MCF 10A (cell line): Measurements from ENCODE around the gene FLRT2. TPM values are rescaled to one million over a fixed set of nuclear protein-coding genes. Genes with fewer than 3 reads are reported as not detected.
A peak's percentile ranks its signal among the peaks of the same experiment; 100 is the strongest.

Experiments
- BruUV-seq: library from RNA; stranded (reverse); fragments of 400-500 nt; replicated peaks from 2 replicates; lab custom pipeline; 2021; lab: Mats Ljungman, UMichigan
- CTCF ChIA-PET: fragments of 300-600 bp; sonication (Branson Sonifier 250); formaldehyde crosslinking; extraction: SDS; loops from one replicate; lab custom pipeline; 2021; ENCODE audit warnings: antibody characterized with exemption, inconsistent platforms; lab: Yijun Ruan, JAX
- POLR2A ChIA-PET: fragments of 300-600, 350-650 bp; sonication (Branson Sonifier 250); formaldehyde crosslinking; extraction: SDS; loops from one replicate; lab custom pipeline; 2020; ENCODE audit warnings: antibody characterized with exemption, inconsistent platforms; lab: Yijun Ruan, JAX
- DNase-seq: peaks from one replicate; pipeline ENCODE4 v3.0.0-alpha.2; 2018; ENCODE audit not compliant: unreplicated experiment
- H3K27ac Mint-ChIP-seq: one replicate; pipeline ENCODE4 v1.8.0; 2022; ENCODE audit warnings: mild to moderate bottlenecking, low read depth, mixed read lengths; ENCODE audit not compliant: unreplicated experiment
- H3K27me3 Mint-ChIP-seq: one replicate; pipeline ENCODE4 v1.8.0; 2022; ENCODE audit warnings: mixed read lengths; ENCODE audit not compliant: insufficient read depth, unreplicated experiment
- H3K36me3 Mint-ChIP-seq: one replicate; pipeline ENCODE4 v1.8.0; 2022; ENCODE audit warnings: mild to moderate bottlenecking, moderate library complexity, mixed read lengths; ENCODE audit not compliant: insufficient read depth, unreplicated experiment
- H3K4me1 Mint-ChIP-seq: one replicate; pipeline ENCODE4 v1.8.0; 2022; ENCODE audit warnings: mixed read lengths; ENCODE audit not compliant: insufficient read depth, unreplicated experiment
- H3K4me3 Mint-ChIP-seq: one replicate; pipeline ENCODE4 v1.8.0; 2022; ENCODE audit warnings: mild to moderate bottlenecking, moderate library complexity, mixed read lengths; ENCODE audit not compliant: unreplicated experiment
- H3K9me3 Mint-ChIP-seq: one replicate; pipeline ENCODE4 v1.8.0; 2022; ENCODE audit warnings: mixed read lengths; ENCODE audit not compliant: unreplicated experiment
- intact Hi-C: fragments of 100-400 bp; cut with micrococcal nuclease; formaldehyde crosslinking; loops from 2 replicates; pipeline ENCODE4 v1.14.1; 2022
- total RNA-seq: library from RNA; stranded (reverse); gene quantifications from 2 replicates; pipeline ENCODE4 v1.2.3, GENCODE V29; 2022
- TF ChIP-seq, protein P1 (sequence below): fragments of 200-600 bp; IDR thresholded peaks from one replicate; pipeline ENCODE4 v1.8.0; 2022; ENCODE audit warnings: antibody characterized with exemption, mild to moderate bottlenecking; ENCODE audit not compliant: unreplicated experiment

Gene FLRT2
- total RNA-seq, 1 experiment from 2014 or later = 153 TPM

DNA sequence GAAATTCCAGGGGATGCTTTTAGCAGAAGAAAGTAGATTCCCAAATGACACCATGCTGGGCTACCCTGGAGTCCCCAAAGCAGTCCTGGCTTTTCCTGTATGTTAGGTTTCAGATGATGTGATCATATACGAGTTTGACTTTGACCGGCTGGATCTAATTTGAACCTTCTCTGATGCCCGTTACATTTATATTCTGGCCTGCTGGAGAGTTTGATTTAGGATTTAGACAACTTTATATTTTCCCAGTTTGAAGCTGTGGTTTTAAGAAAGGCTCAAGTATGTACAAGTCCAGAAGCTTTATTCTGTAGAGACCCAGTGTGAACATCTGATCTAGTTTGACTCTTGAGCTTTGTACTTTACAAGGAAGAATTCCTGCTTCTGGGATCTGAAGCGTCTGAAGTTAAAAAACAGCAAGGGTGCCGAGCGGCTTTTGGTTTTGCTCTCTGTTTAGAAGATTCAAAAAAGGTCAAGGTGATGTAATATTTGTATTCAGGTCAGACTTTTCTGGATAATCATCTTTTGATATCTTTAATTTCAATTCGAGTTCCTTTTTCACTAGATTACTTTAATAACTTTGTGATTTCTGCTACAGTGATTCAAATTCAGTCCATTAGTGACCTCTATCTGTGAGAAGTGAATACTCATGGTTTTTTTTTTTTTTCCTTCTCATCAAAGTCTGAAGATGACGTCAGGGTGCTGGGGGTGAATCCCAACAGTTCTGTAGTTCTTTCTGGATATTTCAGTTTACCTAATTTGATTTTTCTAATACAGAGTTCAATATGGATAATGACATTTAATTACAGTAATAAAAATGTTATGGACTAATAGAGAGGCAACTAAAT, 6.3 kb downstream of the FLRT2 start:
- intact Hi-C loops = loop anchor here (2.0 to 10.0 kb wide), 2 partner anchors 731 to 1367 kb away; no protein-coding TSS in a partner anchor
- Mint-ChIP-seq H3K4me1 (peaks cover 35% of the 10 kb centered on the region), H3K4me3 (peak overlapping the region; percentile 86), H3K27ac (no peak overlapping the region), H3K27me3 (no peaks in the 10 kb centered on the region), H3K9me3 (no peaks in the 10 kb centered on the region), H3K36me3 (peaks cover 6% of the 10 kb centered on the region)
- peak; percentile 62 for DNase-seq
- ChIA-PET POLR2A (interaction anchor here (0.5 to 2.4 kb wide), 4 partner anchors 13 to 520 kb away, joined by 3 to 11 read pairs (median 4); no protein-coding TSS in a partner anchor), CTCF (interaction anchor here (0.5 to 2.8 kb wide), 31 partner anchors 8 to 1513 kb away, joined by 3 to 13 read pairs (median 3); no protein-coding TSS in a partner anchor)
- TF ChIP-seq, protein P1, sequence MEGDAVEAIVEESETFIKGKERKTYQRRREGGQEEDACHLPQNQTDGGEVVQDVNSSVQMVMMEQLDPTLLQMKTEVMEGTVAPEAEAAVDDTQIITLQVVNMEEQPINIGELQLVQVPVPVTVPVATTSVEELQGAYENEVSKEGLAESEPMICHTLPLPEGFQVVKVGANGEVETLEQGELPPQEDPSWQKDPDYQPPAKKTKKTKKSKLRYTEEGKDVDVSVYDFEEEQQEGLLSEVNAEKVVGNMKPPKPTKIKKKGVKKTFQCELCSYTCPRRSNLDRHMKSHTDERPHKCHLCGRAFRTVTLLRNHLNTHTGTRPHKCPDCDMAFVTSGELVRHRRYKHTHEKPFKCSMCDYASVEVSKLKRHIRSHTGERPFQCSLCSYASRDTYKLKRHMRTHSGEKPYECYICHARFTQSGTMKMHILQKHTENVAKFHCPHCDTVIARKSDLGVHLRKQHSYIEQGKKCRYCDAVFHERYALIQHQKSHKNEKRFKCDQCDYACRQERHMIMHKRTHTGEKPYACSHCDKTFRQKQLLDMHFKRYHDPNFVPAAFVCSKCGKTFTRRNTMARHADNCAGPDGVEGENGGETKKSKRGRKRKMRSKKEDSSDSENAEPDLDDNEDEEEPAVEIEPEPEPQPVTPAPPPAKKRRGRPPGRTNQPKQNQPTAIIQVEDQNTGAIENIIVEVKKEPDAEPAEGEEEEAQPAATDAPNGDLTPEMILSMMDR = peak; percentile 33
- TSS peak; percentile 0 for BruUV-seq

DNA sequence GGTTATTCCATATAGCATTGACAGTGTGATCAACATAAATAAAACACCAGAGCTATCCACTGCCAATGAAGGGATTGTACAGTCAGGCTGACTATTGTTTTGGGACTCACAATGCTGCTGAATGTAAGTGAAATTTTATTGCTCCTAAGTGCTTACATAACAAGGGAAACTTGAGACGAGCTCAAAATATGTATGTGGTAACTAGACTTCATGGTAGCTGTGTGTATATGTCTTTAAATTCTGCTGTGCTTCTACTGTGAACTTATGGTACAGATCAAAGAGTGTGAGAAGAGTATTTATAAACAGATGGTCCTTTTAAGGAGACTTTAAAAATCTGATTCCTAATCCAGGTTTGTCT, 6.9 kb downstream of the FLRT2 start:
- CTCF ChIA-PET = interaction anchor here (0.7 to 1.8 kb wide), 10 partner anchors 70 to 1478 kb away, joined by 3 to 6 read pairs (median 3); no protein-coding TSS in a partner anchor
- BruUV-seq = no TSS peak
- DNase-seq = peak; percentile 46
- TF ChIP-seq, protein P1 = no peak
- H3K9me3 Mint-ChIP-seq = no peaks in the 10 kb centered on the region
- intact Hi-C loops = loop anchor here (10.0 kb wide), 1 partner anchor 732 kb away; no protein-coding TSS in a partner anchor
- H3K4me1 Mint-ChIP-seq = peaks cover 35% of the 10 kb centered on the region
- no peak overlapping the region for H3K27ac Mint-ChIP-seq
- POLR2A ChIA-PET = interaction anchor here (0.5 to 2.4 kb wide), 4 partner anchors 12 to 520 kb away, joined by 3 to 11 read pairs (median 4); no protein-coding TSS in a partner anchor
- H3K4me3 Mint-ChIP-seq = peak overlapping the region; percentile 86
- H3K27me3 Mint-ChIP-seq = no peaks in the 10 kb centered on the region
- H3K36me3 Mint-ChIP-seq = peaks cover 9% of the 10 kb centered on the region

DNA sequence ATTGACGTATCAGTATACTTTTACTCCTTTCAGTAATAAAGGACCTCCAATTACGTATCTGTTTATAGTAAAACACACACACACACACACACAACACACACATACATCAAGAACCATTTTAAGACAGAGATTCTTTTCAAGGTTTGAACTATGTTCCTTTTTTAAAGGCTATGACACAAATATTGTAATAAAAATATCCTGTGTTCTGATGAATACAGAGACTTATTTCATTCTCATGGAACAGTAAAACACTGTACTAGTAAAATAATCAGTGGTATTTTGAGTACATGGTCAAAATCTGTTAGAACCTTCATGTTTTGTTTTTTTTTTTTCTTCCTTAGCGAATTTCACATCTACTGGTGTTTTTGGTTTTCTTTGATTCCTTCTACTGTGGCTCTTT, 7.6 kb downstream of the FLRT2 start:
- Mint-ChIP-seq H3K4me1 (peaks cover 35% of the 10 kb centered on the region), H3K9me3 (no peaks in the 10 kb centered on the region), H3K4me3 (peak overlapping the region; percentile 86), H3K27ac (peak overlapping the region; percentile 80), H3K36me3 (peaks cover 16% of the 10 kb centered on the region), H3K27me3 (no peaks in the 10 kb centered on the region)
- ChIA-PET POLR2A (interaction anchor here (1.2 to 2.4 kb wide), 2 partner anchors 12 to 519 kb away, joined by 3 to 11 read pairs; no protein-coding TSS in a partner anchor), CTCF (interaction anchor here (0.6 to 1.8 kb wide), 5 partner anchors 18 to 520 kb away, joined by 3 to 4 read pairs (median 3); no protein-coding TSS in a partner anchor)
- BruUV-seq = no TSS peak
- DNase-seq = no peak
- intact Hi-C loops = loop anchor here (10.0 kb wide), 1 partner anchor 733 kb away; no protein-coding TSS in a partner anchor
- TF ChIP-seq, protein P1 = no peak

DNA sequence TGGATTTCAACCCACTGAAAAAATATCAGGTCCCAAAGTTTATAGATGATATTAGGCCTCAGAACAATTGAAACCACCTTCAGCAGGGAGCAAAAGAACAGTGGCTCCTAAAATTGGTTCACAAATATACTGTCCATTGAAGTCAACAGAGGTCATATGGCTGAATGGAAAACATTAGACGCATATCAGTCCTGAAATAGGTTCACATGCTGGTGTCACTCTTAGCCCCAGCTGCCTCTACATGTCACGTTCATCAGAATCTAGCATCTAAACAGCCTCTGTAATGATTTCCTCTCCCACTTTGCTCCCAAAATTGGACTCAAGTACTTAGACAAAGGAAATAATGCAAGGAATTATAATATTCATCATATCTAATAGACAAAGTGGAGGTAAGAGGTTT, 8.7 kb downstream of the FLRT2 start:
- peaks cover 16% of the 10 kb centered on the region for H3K36me3 Mint-ChIP-seq
- intact Hi-C loops = loop anchor here (10.0 kb wide), 1 partner anchor 734 kb away; no protein-coding TSS in a partner anchor
- ChIA-PET POLR2A (no interaction called here), CTCF (interaction anchor here (0.6 kb wide), 1 partner anchor 10 kb away, joined by 3 read pairs; no protein-coding TSS in a partner anchor)
- TF ChIP-seq, protein P1 = no peak
- DNase-seq = no peak
- peaks cover 35% of the 10 kb centered on the region for H3K4me1 Mint-ChIP-seq
- no TSS peak for BruUV-seq
- no peaks in the 10 kb centered on the region for H3K9me3 Mint-ChIP-seq
- H3K4me3 Mint-ChIP-seq = no peak overlapping the region
- H3K27ac Mint-ChIP-seq = peak overlapping the region; percentile 23
- no peaks in the 10 kb centered on the region for H3K27me3 Mint-ChIP-seq
